B cell (primary cell): Measurements from ENCODE around the gene TMEM260. TPM values are rescaled to one million over a fixed set of nuclear protein-coding genes. Genes with fewer than 3 reads are reported as not detected.

Source experiments
- ATAC-seq: fragments of 200-7000 bp; cut with Tn5 transposase; one replicate; pipeline ENCODE4 v1.10.0; 2021; ENCODE audit warnings: low read depth, mild to moderate bottlenecking, moderate number of reproducible peaks, moderate library complexity
- CTCF ChIA-PET: fragments of 350-600 bp; sonication (Branson Sonifier 250); formaldehyde crosslinking; loops from one replicate; lab custom pipeline; 2021; ENCODE audit warnings: antibody characterized with exemption, inconsistent platforms; lab: Charles Lee
- POLR2A ChIA-PET: fragments of 350-600 bp; sonication (Branson Sonifier 250); formaldehyde crosslinking; loops from one replicate; lab custom pipeline; 2021; ENCODE audit warnings: antibody characterized with exemption; lab: Charles Lee
- DNase-seq: peaks from one replicate; pipeline ENCODE4 v3.0.0; 2013
- H2AFZ ChIP-seq: 2 replicates; pipeline ENCODE4 v1.6.1; 2012; ENCODE audit warnings: mild to moderate bottlenecking, low read depth, low read length; ENCODE audit not compliant: insufficient read depth, poor library complexity, severe bottlenecking
- H3K27ac ChIP-seq, 2 donors: 1 replicate in 1 of 2; 2 replicates in 1 of 2; pipeline ENCODE4 v1.5.1; 2012 to 2013; ENCODE audit warnings: low read length in 2 of 2, mild to moderate bottlenecking in 2 of 2, moderate library complexity in 1 of 2
- H3K27me3 ChIP-seq, 4 experiments: fragments of 200-600 bp in 1 of 4; sonication (generic) in 1 of 4; replicated peaks in 1 of 4; 1 replicate in 2 of 4; 2 replicates in 2 of 4; pipeline versions ENCODE4 v1.6.1 to v1.7.0; 2013 to 2016; ENCODE audit warnings: low read length in 3 of 4, mild to moderate bottlenecking in 2 of 4, mixed read lengths in 1 of 4, moderate library complexity in 1 of 4; ENCODE audit not compliant: insufficient read depth in 4 of 4, control insufficient read depth in 3 of 4; ENCODE audit errors: control extremely low read depth in 1 of 4
- H3K36me3 ChIP-seq, 2 experiments: replicated peaks in 1 of 2; 1 replicate in 1 of 2; 2 replicates in 1 of 2; pipeline versions ENCODE4 v1.6.1 to v1.7.1; 2013; ENCODE audit warnings: low read length in 1 of 2; ENCODE audit not compliant: insufficient read depth in 2 of 2, control insufficient read depth in 1 of 2; ENCODE audit errors: control extremely low read depth in 1 of 2, extremely low read depth in 1 of 2
- H3K4me1 ChIP-seq, 2 donors: fragments of 200-600 bp in 1 of 2; sonication (generic) in 1 of 2; 1 replicate in 1 of 2; 2 replicates in 1 of 2; pipeline versions ENCODE4 v1.5.1 to v1.6.1; 2013 to 2017; ENCODE audit warnings: low read length in 2 of 2; ENCODE audit not compliant: control insufficient read depth in 2 of 2, insufficient read depth in 2 of 2
- H3K4me2 ChIP-seq: replicated peaks from 2 replicates; pipeline ENCODE3; 2012; ENCODE audit warnings: mild to moderate bottlenecking, low read depth, low read length; ENCODE audit not compliant: poor library complexity, severe bottlenecking
- H3K4me3 ChIP-seq, 5 experiments: fragments of 200-600 bp in 1 of 5; sonication (generic) in 1 of 5; 1 replicate in 3 of 5; 2 replicates in 2 of 5; pipeline versions ENCODE4 v1.5.1 to v1.7.0; 2011 to 2016; ENCODE audit warnings: low read length in 4 of 5, mild to moderate bottlenecking in 4 of 5, low read depth in 2 of 5, control low read depth in 1 of 5, moderate library complexity in 1 of 5; ENCODE audit not compliant: insufficient read depth in 1 of 5; ENCODE audit errors: control extremely low read depth in 1 of 5, extremely low read depth in 1 of 5
- H3K79me2 ChIP-seq: fragments of 200-600 bp; sonication (generic); one replicate; pipeline ENCODE4 v1.6.0; 2016; ENCODE audit warnings: low read length; ENCODE audit not compliant: control insufficient read depth, insufficient read depth
- H3K9ac ChIP-seq: fragments of 200-600 bp; sonication (generic); 2 replicates; pipeline ENCODE4 v1.6.1; 2017; ENCODE audit warnings: mild to moderate bottlenecking, low read length, moderate library complexity
- H3K9me3 ChIP-seq, 3 donors: one replicate each; pipeline versions ENCODE4 v1.6.1 to v1.7.1; 2013; ENCODE audit warnings: low read length in 2 of 3; ENCODE audit not compliant: control insufficient read depth in 2 of 3, insufficient read depth in 1 of 3; ENCODE audit errors: control extremely low read depth in 1 of 3
- H4K20me1 ChIP-seq: 2 replicates; pipeline ENCODE4 v1.6.0; 2012; ENCODE audit warnings: mild to moderate bottlenecking, low read length; ENCODE audit not compliant: insufficient read depth, control insufficient read depth, poor library complexity, severe bottlenecking
- H3K27ac Mint-ChIP-seq: one replicate; pipeline ENCODE4 v1.8.0; 2021; ENCODE audit warnings: mixed read lengths
- H3K27me3 Mint-ChIP-seq: one replicate; pipeline ENCODE4 v1.8.0; 2021; ENCODE audit warnings: mixed read lengths
- H3K4me1 Mint-ChIP-seq: one replicate; pipeline ENCODE4 v1.8.0; 2021; ENCODE audit warnings: mixed read lengths
- H3K4me3 Mint-ChIP-seq: one replicate; pipeline ENCODE4 v1.8.0; 2021; ENCODE audit warnings: mixed read lengths
- H3K9me3 Mint-ChIP-seq: one replicate; pipeline ENCODE4 v1.8.0; 2022; ENCODE audit warnings: mixed read lengths; ENCODE audit not compliant: insufficient read depth
- EZH2 ChIP-seq: IDR thresholded peaks from 2 replicates; pipeline ENCODE4 v1.6.1; 2012; ENCODE audit warnings: borderline replicate concordance, low read depth, mild to moderate bottlenecking, moderate library complexity, low read length; ENCODE audit not compliant: insufficient read depth, poor library complexity, severe bottlenecking
- WGBS: methylation state at CpG from one replicate; pipeline ENCODE4 v1.1.5; 2013; ENCODE audit warnings: missing lambda C conversion rate; ENCODE audit not compliant: insufficient coverage; 5-methylcytosine and 5-hydroxymethylcytosine counted together
- intact Hi-C: fragments of 100-400 bp; cut with micrococcal nuclease; formaldehyde crosslinking; loops from one replicate; pipeline ENCODE4 v1.10.0; 2022
- polyA plus RNA-seq: library from polyadenylated mRNA; depleted of rRNA; stranded (reverse); fragments of >200 nt; gene quantifications from 2 replicates; pipeline ENCODE4 v1.2.3, GENCODE V29; 2012
- total RNA-seq, 2 donors: library from RNA; stranded (reverse); fragments of 120-200 nt in 1 of 2; gene quantifications; 1 replicate in 1 of 2; 2 replicates in 1 of 2; pipeline versions ENCODE4 v1.2.3 to v1.2.4, GENCODE V29; 2013 to 2022
- TF ChIP-seq, protein P1 (sequence below): fragments of 200-600 bp; IDR thresholded peaks from one replicate; pipeline ENCODE4 v1.8.0; 2022; ENCODE audit warnings: antibody characterized with exemption, mild to moderate bottlenecking

TMEM260 gene
- total and polyA plus RNA-seq, 2 donors (not counting 1 experiment from before 2014, with no cell fraction given) = 14.2 to 33.9 TPM

DNA sequence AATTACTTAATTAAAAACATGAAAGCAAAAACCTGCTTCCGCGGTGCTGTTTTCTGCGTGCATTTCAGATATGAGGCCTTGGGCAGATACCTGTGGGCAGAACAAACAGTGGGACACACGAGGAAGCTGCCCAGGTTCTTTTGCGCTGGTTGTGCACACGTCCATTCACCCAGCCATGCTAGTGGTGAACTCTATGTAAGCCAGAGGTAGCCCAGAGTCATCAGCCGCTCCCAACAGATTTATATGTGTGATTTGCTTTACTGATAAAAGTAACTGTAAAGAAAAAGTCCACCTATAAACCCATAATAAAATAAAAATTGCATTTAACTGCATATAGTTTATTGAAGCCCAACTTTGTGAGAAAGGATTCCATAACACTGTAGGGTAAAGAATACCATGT is 47.1 kb upstream of the TMEM260 start:
- TF ChIP-seq, protein P1, sequence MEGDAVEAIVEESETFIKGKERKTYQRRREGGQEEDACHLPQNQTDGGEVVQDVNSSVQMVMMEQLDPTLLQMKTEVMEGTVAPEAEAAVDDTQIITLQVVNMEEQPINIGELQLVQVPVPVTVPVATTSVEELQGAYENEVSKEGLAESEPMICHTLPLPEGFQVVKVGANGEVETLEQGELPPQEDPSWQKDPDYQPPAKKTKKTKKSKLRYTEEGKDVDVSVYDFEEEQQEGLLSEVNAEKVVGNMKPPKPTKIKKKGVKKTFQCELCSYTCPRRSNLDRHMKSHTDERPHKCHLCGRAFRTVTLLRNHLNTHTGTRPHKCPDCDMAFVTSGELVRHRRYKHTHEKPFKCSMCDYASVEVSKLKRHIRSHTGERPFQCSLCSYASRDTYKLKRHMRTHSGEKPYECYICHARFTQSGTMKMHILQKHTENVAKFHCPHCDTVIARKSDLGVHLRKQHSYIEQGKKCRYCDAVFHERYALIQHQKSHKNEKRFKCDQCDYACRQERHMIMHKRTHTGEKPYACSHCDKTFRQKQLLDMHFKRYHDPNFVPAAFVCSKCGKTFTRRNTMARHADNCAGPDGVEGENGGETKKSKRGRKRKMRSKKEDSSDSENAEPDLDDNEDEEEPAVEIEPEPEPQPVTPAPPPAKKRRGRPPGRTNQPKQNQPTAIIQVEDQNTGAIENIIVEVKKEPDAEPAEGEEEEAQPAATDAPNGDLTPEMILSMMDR = no peak
- TF ChIP-seq EZH2 = no peak

DNA sequence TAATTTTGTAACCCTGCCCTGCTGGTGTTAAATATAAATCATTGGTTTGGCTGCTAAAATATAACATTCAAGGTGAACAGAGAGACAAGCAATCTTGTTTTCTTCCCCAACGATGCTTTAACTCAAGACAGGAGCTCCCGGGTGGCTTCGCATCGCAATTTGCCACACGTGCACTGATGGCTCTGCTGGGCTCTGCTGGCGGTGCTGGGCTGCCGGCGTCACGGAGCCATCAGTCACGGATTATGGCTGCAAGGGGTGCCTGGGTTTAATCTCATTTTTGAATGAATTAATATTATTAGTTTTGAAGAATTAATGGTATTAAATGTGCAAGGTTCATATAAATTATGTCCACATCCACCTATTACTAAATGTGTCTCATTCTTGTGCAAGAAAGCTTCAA is 44.9 kb upstream of the TMEM260 start:
- DNase-seq = no peak
- H3K4me3 Mint-ChIP-seq = no peak overlapping the region
- Histone ChIP-seq H3K36me3 (no peaks in the 10 kb centered on the region), H3K4me2 (no peak overlapping the region), H4K20me1 (no peaks in the 10 kb centered on the region), H3K27ac (no peak overlapping the region), H3K79me2 (no peaks in the 10 kb centered on the region), H3K4me3 (no peak overlapping the region), H3K4me1 (no peaks in the 10 kb centered on the region), H2AFZ (no peak overlapping the region), H3K9me3 (no peaks in the 10 kb centered on the region), H3K9ac (no peak overlapping the region), H3K27me3 (peaks cover 0 to 9% (median 1%) of the 10 kb centered on the region in 4 experiments)
- H3K4me1 Mint-ChIP-seq = no peaks in the 10 kb centered on the region
- ChIA-PET CTCF (no interaction called here), POLR2A (no interaction called here)
- intact Hi-C loops = no loop called here
- H3K9me3 Mint-ChIP-seq = no peaks in the 10 kb centered on the region
- no peak for TF ChIP-seq EZH2
- TF ChIP-seq, protein P1 = no peak
- H3K27me3 Mint-ChIP-seq = peaks cover 28% of the 10 kb centered on the region
- ATAC-seq = no peak
- 98% methylated on average over 6 of the region's 10 CpGs for WGBS
- H3K27ac Mint-ChIP-seq = no peak overlapping the region

More for the DNA sequence above, 47.1 kb upstream of the TMEM260 start:
- ChIA-PET POLR2A (no interaction called here), CTCF (no interaction called here)
- Histone ChIP-seq H3K4me3 (no peak overlapping the region), H3K4me1 (no peaks in the 10 kb centered on the region), H3K27ac (no peak overlapping the region), H2AFZ (no peak overlapping the region), H3K9me3 (no peaks in the 10 kb centered on the region), H3K9ac (no peak overlapping the region), H3K79me2 (no peaks in the 10 kb centered on the region), H4K20me1 (no peaks in the 10 kb centered on the region), H3K36me3 (no peaks in the 10 kb centered on the region), H3K27me3 (peaks cover 0 to 8% (median 1%) of the 10 kb centered on the region in 4 experiments), H3K4me2 (no peak overlapping the region)
- ATAC-seq = no peak
- Mint-ChIP-seq H3K4me1 (no peaks in the 10 kb centered on the region), H3K27me3 (peaks cover 25% of the 10 kb centered on the region), H3K27ac (no peak overlapping the region), H3K4me3 (no peak overlapping the region), H3K9me3 (no peaks in the 10 kb centered on the region)
- WGBS = 91% methylated on average over 4 of the region's 7 CpGs
- DNase-seq = no peak
- intact Hi-C loops = no loop called here
